ENCODE results near the gene NSMCE4A. TPM values are rescaled to one million over a fixed set of nuclear protein-coding genes. Genes with fewer than 3 reads are reported as not detected.
A peak's percentile ranks its signal among the peaks of the same experiment; 100 is the strongest.
"Not testable (repeated sequence)": the region's sequence is repeated elsewhere in the genome, so short reads cannot be mapped to it uniquely, and the experiment has no call there.

The NSMCE4A gene, protein sequence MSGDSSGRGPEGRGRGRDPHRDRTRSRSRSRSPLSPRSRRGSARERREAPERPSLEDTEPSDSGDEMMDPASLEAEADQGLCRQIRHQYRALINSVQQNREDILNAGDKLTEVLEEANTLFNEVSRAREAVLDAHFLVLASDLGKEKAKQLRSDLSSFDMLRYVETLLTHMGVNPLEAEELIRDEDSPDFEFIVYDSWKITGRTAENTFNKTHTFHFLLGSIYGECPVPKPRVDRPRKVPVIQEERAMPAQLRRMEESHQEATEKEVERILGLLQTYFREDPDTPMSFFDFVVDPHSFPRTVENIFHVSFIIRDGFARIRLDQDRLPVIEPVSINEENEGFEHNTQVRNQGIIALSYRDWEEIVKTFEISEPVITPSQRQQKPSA
- 29.2 and 37.9 TPM in 2 replicates for total RNA-seq (2014; rRNA removed; shearing (Covaris generic))
- 25.6 and 26.3 TPM in 2 replicates for polyA plus RNA-seq (2016; fragmentation: Nextera tagmentation; extraction: Ambion mirVana)

GRCh38 chr10:121974535-121975294 lies at the start of gene NSMCE4A:
Gene NSMCE4A, minus strand, starts transcription at chr10:121975217. Its CDS starts 52 bp downstream, at chr10:121975165.
- Histone ChIP-seq H3K27me3 (replicated peaks; ENCODE audit: insufficient read depth) (no peaks in the 10 kb centered on the region), H3K36me3 (ENCODE audit: low read depth) (no peaks in the 10 kb centered on the region), H3K9me3 (ENCODE audit: low read depth) (no peaks in the 10 kb centered on the region), H3F3A (ENCODE audit: insufficient read depth) (peaks cover 6% of the 10 kb centered on the region; the same call in 1 of the 2 replicates), H3K79me2 (ENCODE audit: insufficient read depth) (peaks cover 17% of the 10 kb centered on the region; the same call in 1 of the 2 replicates), H3K9me2 (ENCODE audit: insufficient read depth) (no peaks in the 10 kb centered on the region), H3K9ac (peak within 1 kb of the TSS; percentile 91), H4K20me1 (ENCODE audit: insufficient read depth) (no peaks in the 10 kb centered on the region), H3K4me1 (ENCODE audit: insufficient read depth) (peaks cover 5% of the 10 kb centered on the region; the same call in 1 of the 2 replicates), H3K27ac (peak within 1 kb of the TSS; percentile 71), H3K4me2 (ENCODE audit: unreplicated experiment) (peak within 1 kb of the TSS; percentile 93), H3K4me3 (peak within 1 kb of the TSS; percentile 92), H2AFZ (peak within 1 kb of the TSS; percentile 95)
- DNase-seq: peak; percentile 88
- WGBS, 2 experiments (ENCODE audit: low coverage in 1 of 2, low lambda C conversion rate in 2 of 2, missing lambda C conversion rate in 2 of 2): 1% methylated on average over 43 to 99 of the region's 101 CpGs
- in situ Hi-C loops (cut with MboI): no loop called here
- TF ChIP-seq EZH2phosphoT487 (IDR thresholded peaks at IDR 0.05; ENCODE audit: insufficient read depth, low read depth) (no peak), EZH2 (IDR thresholded peaks at IDR 0.05; ENCODE audit: insufficient read depth, poor library complexity, severe bottlenecking) (no peak)

- H3K9me2 ChIP-seq (ENCODE audit: insufficient read depth); H3K9ac ChIP-seq; H3K4me3 ChIP-seq; H3F3A ChIP-seq (ENCODE audit: insufficient read depth); H3K79me2 ChIP-seq (ENCODE audit: insufficient read depth); H2AFZ ChIP-seq; H3K4me2 ChIP-seq (ENCODE audit: unreplicated experiment); H3K27ac ChIP-seq; DNase-seq; H3K36me3 ChIP-seq (ENCODE audit: low read depth); in situ Hi-C loops (cut with MboI); H3K4me1 ChIP-seq (ENCODE audit: insufficient read depth); H4K20me1 ChIP-seq (ENCODE audit: insufficient read depth); H3K9me3 ChIP-seq (ENCODE audit: low read depth): not testable (repeated sequence)
- 82 to 88% methylated on average over 7 of the region's 7 CpGs for WGBS, 2 experiments (ENCODE audit: low coverage in 1 of 2, low lambda C conversion rate in 2 of 2, missing lambda C conversion rate in 2 of 2)
- peaks cover 10% of the 10 kb centered on the region; the same call in 1 of the 2 replicates for H3K27me3 ChIP-seq (replicated peaks; ENCODE audit: insufficient read depth)
These were observed 48.2 kb upstream of the NSMCE4A start for GRCh38 chr10:122023257-122023656.

- H3K79me2 ChIP-seq (ENCODE audit: insufficient read depth): no peaks in the 10 kb centered on the region
- no peak overlapping the region for H3K4me3 ChIP-seq
- H4K20me1 ChIP-seq (ENCODE audit: insufficient read depth): no peaks in the 10 kb centered on the region
- no peaks in the 10 kb centered on the region for H3K9me2 ChIP-seq (ENCODE audit: insufficient read depth)
- TF ChIP-seq EZH2 (IDR thresholded peaks at IDR 0.05; ENCODE audit: insufficient read depth, poor library complexity, severe bottlenecking) (no peak), EZH2phosphoT487 (IDR thresholded peaks at IDR 0.05; ENCODE audit: insufficient read depth, low read depth) (no peak)
- H2AFZ ChIP-seq: no peak overlapping the region
- in situ Hi-C loops (cut with MboI): no loop called here
- 89% methylated on average over 4 of the region's 4 CpGs for WGBS, 2 experiments (ENCODE audit: low coverage in 1 of 2, low lambda C conversion rate in 2 of 2, missing lambda C conversion rate in 2 of 2)
- peaks cover 10% of the 10 kb centered on the region; the same call in 1 of the 2 replicates for H3K27me3 ChIP-seq (replicated peaks; ENCODE audit: insufficient read depth)
- DNase-seq: no peak
- no peak overlapping the region for H3K27ac ChIP-seq
- H3K9me3 ChIP-seq (ENCODE audit: low read depth): no peaks in the 10 kb centered on the region
- no peak overlapping the region for H3K4me2 ChIP-seq (ENCODE audit: unreplicated experiment)
- H3F3A ChIP-seq (ENCODE audit: insufficient read depth): no peaks in the 10 kb centered on the region
- H3K36me3 ChIP-seq (ENCODE audit: low read depth): no peaks in the 10 kb centered on the region
- no peak overlapping the region for H3K9ac ChIP-seq
- no peaks in the 10 kb centered on the region for H3K4me1 ChIP-seq (ENCODE audit: insufficient read depth)
These were observed 47.3 kb upstream of the NSMCE4A start for GRCh38 chr10:122022276-122022675.

DNA sequence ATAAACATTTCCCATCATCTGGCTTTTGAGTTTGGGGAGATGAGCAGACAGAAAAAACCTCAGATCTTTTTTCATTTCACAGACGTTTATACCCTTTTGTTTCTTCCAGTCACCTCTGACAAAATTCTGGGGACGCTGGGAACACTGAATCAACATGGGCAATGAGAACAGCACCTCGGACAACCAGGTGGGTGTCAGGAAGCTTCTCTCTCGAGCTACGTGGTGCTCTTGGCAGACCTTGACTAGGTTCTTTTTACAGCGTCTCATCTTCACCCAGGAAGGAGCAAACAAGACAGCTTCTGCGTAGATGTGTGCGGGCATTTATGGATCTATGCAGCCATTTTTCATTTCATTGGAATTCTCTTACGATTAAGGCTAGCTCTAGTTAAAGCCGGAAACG lies 46.8 kb upstream of the NSMCE4A start:
- Histone ChIP-seq H3K4me3 (peak overlapping the region; percentile 36; the same call in 1 of the 2 replicates), H4K20me1 (ENCODE audit: insufficient read depth) (no peaks in the 10 kb centered on the region), H2AFZ (peak overlapping the region; percentile 45), H3K79me2 (ENCODE audit: insufficient read depth) (no peaks in the 10 kb centered on the region), H3K27me3 (replicated peaks; ENCODE audit: insufficient read depth) (peaks cover 10% of the 10 kb centered on the region; the same call in 1 of the 2 replicates), H3K4me1 (ENCODE audit: insufficient read depth) (no peaks in the 10 kb centered on the region), H3K9me3 (ENCODE audit: low read depth) (no peaks in the 10 kb centered on the region), H3K9ac (0 out of 2 replicates have a peak overlapping the region, but pooled peaks have one; percentile 11), H3K4me2 (ENCODE audit: unreplicated experiment) (peak overlapping the region; percentile 65), H3K36me3 (ENCODE audit: low read depth) (no peaks in the 10 kb centered on the region), H3F3A (ENCODE audit: insufficient read depth) (no peaks in the 10 kb centered on the region), H3K9me2 (ENCODE audit: insufficient read depth) (no peaks in the 10 kb centered on the region), H3K27ac (no peak overlapping the region)
- TF ChIP-seq EZH2 (IDR thresholded peaks at IDR 0.05; ENCODE audit: insufficient read depth, poor library complexity, severe bottlenecking) (no peak), EZH2phosphoT487 (IDR thresholded peaks at IDR 0.05; ENCODE audit: insufficient read depth, low read depth) (no peak)
- no peak for DNase-seq
- in situ Hi-C loops (cut with MboI): no loop called here
- WGBS, 2 experiments (ENCODE audit: low coverage in 1 of 2, low lambda C conversion rate in 2 of 2, missing lambda C conversion rate in 2 of 2): 63 to 65% methylated on average over 11 of the region's 11 CpGs
